K562 (cell line): ENCODE results near the gene STEAP1B. TPM values are rescaled to one million over a fixed set of nuclear protein-coding genes. Genes with fewer than 3 reads are reported as not detected.

Experiments
- ATAC-seq: fragments of 200-7000 bp; cut with Tn5 transposase; 3 replicates; pipeline ENCODE4 v1.9.1; 2020; ENCODE audit warnings: moderate library complexity
- BruUV-seq: library from RNA; stranded (reverse); fragments of 400-500 nt; replicated peaks from 2 replicates; lab custom pipeline; 2021; lab: Mats Ljungman, UMichigan
- CTCF ChIA-PET: fragments of 300-600 bp; formaldehyde crosslinking; extraction: SDS; loops from one replicate; lab custom pipeline; 2021; ENCODE audit warnings: low intra/inter-chr PET ratio; lab: Yijun Ruan, JAX
- POLR2A ChIA-PET: fragments of 300-600, 350-650 bp; sonication (Branson Sonifier 250); formaldehyde crosslinking; extraction: SDS; loops from one replicate; lab custom pipeline; 2021; ENCODE audit warnings: antibody characterized with exemption, inconsistent platforms; lab: Yijun Ruan, JAX
- DNase-seq, 4 experiments: peaks; one replicate each; pipeline versions ENCODE4 v3.0.0 to v3.0.0-alpha.2; 2011 to 2018; ENCODE audit warnings: low spot score in 3 of 4, mixed read lengths in 3 of 4; ENCODE audit errors: extremely low read depth in 1 of 4
- FAIRE-seq: peaks from 2 replicates; lab custom pipeline; 2011; peaks lifted over from hg19 to GRCh38; lab: Jason Lieb, UNC
- H2AFZ ChIP-seq: 2 replicates; pipeline ENCODE4 v1.6.0; 2011; ENCODE audit warnings: low read depth, low read length, control low read depth, inconsistent platforms
- H3K27ac ChIP-seq: fragments of 200-600 bp; 3 replicates; pipeline ENCODE4 v1.8.0; 2011; ENCODE audit warnings: low read depth, mild to moderate bottlenecking, control low read depth, inconsistent platforms, low read length, moderate library complexity, mixed read lengths; ENCODE audit errors: extremely low read depth
- H3K27me3 ChIP-seq, 2 experiments: fragments of 300-600 bp in 1 of 2; 2 replicates in 1 of 2; 3 replicates in 1 of 2; pipeline versions ENCODE4 v1.6.0 to v1.8.0; 2011; ENCODE audit warnings: inconsistent platforms in 2 of 2, low read length in 2 of 2, mild to moderate bottlenecking in 1 of 2, mixed read lengths in 1 of 2, moderate library complexity in 1 of 2; ENCODE audit not compliant: control insufficient read depth in 2 of 2, insufficient read depth in 2 of 2
- H3K36me3 ChIP-seq: fragments of 300-600 bp; 3 replicates; pipeline ENCODE4 v1.8.0; 2011; ENCODE audit warnings: mild to moderate bottlenecking, low read length, inconsistent platforms; ENCODE audit not compliant: control insufficient read depth, insufficient read depth
- H3K4me1 ChIP-seq, 2 experiments: fragments of 200-600 bp in 1 of 2; replicated peaks in 1 of 2; 2 replicates in 1 of 2; 3 replicates in 1 of 2; pipeline versions ENCODE4 v1.5.1 to v1.8.0; 2011; ENCODE audit warnings: inconsistent platforms in 2 of 2, low read length in 2 of 2, mild to moderate bottlenecking in 1 of 2, mixed read lengths in 1 of 2, moderate library complexity in 1 of 2; ENCODE audit not compliant: control insufficient read depth in 2 of 2, insufficient read depth in 2 of 2
- H3K4me2 ChIP-seq: 2 replicates; pipeline ENCODE4 v1.6.1; 2011; ENCODE audit warnings: low read length, control low read depth, inconsistent platforms, mixed read lengths; ENCODE audit not compliant: insufficient read depth
- H3K4me3 ChIP-seq: fragments of 200-600 bp; sonication (generic), shearing (Covaris generic); 2 replicates; pipeline ENCODE4 v1.5.1; 2016; ENCODE audit warnings: control low read depth, inconsistent platforms
- H3K79me2 ChIP-seq: fragments of 200-600 bp; 3 replicates; pipeline ENCODE4 v1.8.0; 2011; ENCODE audit warnings: low read length, inconsistent platforms; ENCODE audit not compliant: control insufficient read depth, insufficient read depth
- H3K9ac ChIP-seq, 2 experiments: 2 replicates each; pipeline versions ENCODE4 v1.6.0 to v1.6.1; 2011; ENCODE audit warnings: low read depth in 2 of 2, low read length in 2 of 2, control low read depth in 1 of 2, inconsistent platforms in 1 of 2, mild to moderate bottlenecking in 1 of 2, mixed read lengths in 1 of 2; ENCODE audit not compliant: insufficient read depth in 1 of 2
- H3K9me1 ChIP-seq: one replicate; pipeline ENCODE4 v1.6.0; 2011; ENCODE audit warnings: inconsistent platforms, mild to moderate bottlenecking, low read length, moderate library complexity; ENCODE audit not compliant: control insufficient read depth, insufficient read depth
- H3K9me3 ChIP-seq: replicated peaks from 2 replicates; pipeline ENCODE4 v1.5.1; 2011; ENCODE audit warnings: low read depth, low read length, inconsistent platforms; ENCODE audit not compliant: control insufficient read depth, insufficient read depth
- H4K20me1 ChIP-seq: replicated peaks from 2 replicates; pipeline ENCODE4 v1.6.1; 2011; ENCODE audit warnings: low read length, inconsistent platforms, mixed read lengths; ENCODE audit not compliant: control insufficient read depth, insufficient read depth
- CCAR2 ChIP-seq: fragments of 200-400 bp; formaldehyde crosslinking; IDR thresholded peaks from 2 replicates; pipeline ENCODE4 v1.6.1; 2017; ENCODE audit warnings: mild to moderate bottlenecking, low read depth, low read length
- CREM ChIP-seq: IDR thresholded peaks from 2 replicates; pipeline ENCODE4 v1.6.1; 2014; ENCODE audit warnings: antibody characterized with exemption, low read depth
- FOXA3 ChIP-seq, 2 experiments: fragments of 450-650 bp in 1 of 2; sonication (generic) in 1 of 2; formaldehyde crosslinking; IDR thresholded peaks in 1 of 2; conservative IDR thresholded peaks in 1 of 2; 2 replicates each; pipeline versions ENCODE4 v1.4.0 to v1.8.0; 2020 to 2022; ENCODE audit warnings: mild to moderate bottlenecking in 2 of 2, missing genetic modification reagents in 1 of 2
- HMGN3 ChIP-seq: IDR thresholded peaks from 2 replicates; pipeline ENCODE4 v1.6.1; 2011; ENCODE audit warnings: borderline replicate concordance, low read depth, mild to moderate bottlenecking, mixed read lengths, low read length; ENCODE audit not compliant: insufficient read length; ENCODE audit errors: extremely low read depth
- L3MBTL2 ChIP-seq: fragments of 450-650 bp; IDR thresholded peaks from 2 replicates; pipeline ENCODE4 v1.6.1; 2016; ENCODE audit warnings: mild to moderate bottlenecking, moderate library complexity
- NCOA6 ChIP-seq: fragments of 450-650 bp; IDR thresholded peaks from 2 replicates; pipeline ENCODE4 v1.6.1; 2017; ENCODE audit warnings: mild to moderate bottlenecking
- NFIC ChIP-seq: fragments of 450-650 bp; IDR thresholded peaks from 2 replicates; pipeline ENCODE4 v1.6.1; 2017; ENCODE audit warnings: mild to moderate bottlenecking, inconsistent platforms
- POLR2H ChIP-seq: IDR thresholded peaks from 2 replicates; pipeline ENCODE4 v1.6.1; 2016; ENCODE audit warnings: missing genetic modification characterization, low read depth, mild to moderate bottlenecking, control low read depth, missing compliant biosample characterization, moderate library complexity
- ZBTB8A ChIP-seq: fragments of 450-650 bp; IDR thresholded peaks from 2 replicates; pipeline ENCODE4 v1.6.1; 2018; ENCODE audit warnings: mild to moderate bottlenecking, moderate library complexity; ENCODE audit not compliant: partially characterized antibody
- ZKSCAN8 ChIP-seq: fragments of 200-800 bp; sonication (Bioruptor generic); IDR thresholded peaks from 2 replicates; pipeline ENCODE4 v1.6.1; 2016; ENCODE audit warnings: missing genetic modification characterization, missing compliant biosample characterization
- ZNF507 ChIP-seq: conservative IDR thresholded peaks from 2 replicates; pipeline ENCODE4 v1.6.1; 2017; ENCODE audit warnings: missing genetic modification characterization, missing compliant biosample characterization
- ZNF589 ChIP-seq: fragments of 200-800 bp; sonication (Bioruptor generic); IDR thresholded peaks from 2 replicates; pipeline ENCODE4 v1.6.1; 2016; ENCODE audit warnings: low read depth, missing genetic modification characterization, missing compliant biosample characterization
- WGBS: fragments of 100-300 bp; shearing (Covaris generic); methylation state at CpG from one replicate; pipeline ENCODE4 v1.1.6; 2016; ENCODE audit warnings: low coverage, mixed read lengths; ENCODE audit not compliant: insufficient coverage; ENCODE audit errors: missing lambda C conversion rate; 5-methylcytosine and 5-hydroxymethylcytosine counted together
- in situ Hi-C: fragments of 300-500 bp; cut with MboI; formaldehyde crosslinking; loops from 4 replicates; pipeline ENCODE4 v1.15.0; 2018; ENCODE audit warnings: inconsistent platforms, mixed read lengths
- intact Hi-C: fragments of 100-400 bp; cut with micrococcal nuclease; formaldehyde crosslinking; loops from 2 replicates; pipeline ENCODE4 v1.14.2; 2022
- polyA plus RNA-seq, 8 experiments: library from polyadenylated mRNA; depleted of rRNA in 4 of 8; stranded (reverse) in 5 of 8; unstranded in 3 of 8; fragments of >200 nt; fragmentation: Nextera tagmentation in 2 of 8; fragmentation: Illumina TruSeq in 1 of 8; extraction: Ambion mirVana in 2 of 8; extraction: Trizol in 1 of 8; gene quantifications; 2 replicates each; pipeline versions ENCODE4 v1.2.1 to v1.2.3, GENCODE V29; 2011 to 2014; ENCODE audit warnings: inconsistent platforms in 1 of 8, missing spikeins in 1 of 8
- total RNA-seq, 7 experiments: library from RNA; depleted of rRNA in 6 of 7; stranded (reverse); fragments of >200 nt in 6 of 7; fragmentation: Illumina TruSeq in 2 of 7; extraction: Trizol in 2 of 7; gene quantifications; 2 replicates each; pipeline versions ENCODE4 v1.2.1 to v1.2.3, GENCODE V29; 2011 to 2021; ENCODE audit warnings: low replicate concordance in 1 of 7
- TF ChIP-seq, protein P1 (sequence below), 2 experiments: fragments of 450-650 bp; IDR thresholded peaks; 2 replicates each; pipeline ENCODE4 v1.6.1; 2018; ENCODE audit warnings: mild to moderate bottlenecking in 2 of 2, low read depth in 1 of 2; ENCODE audit not compliant: partially characterized antibody in 2 of 2
- TF ChIP-seq, protein P2 (sequence below): fragments of 450-650 bp; formaldehyde crosslinking; IDR thresholded peaks from 2 replicates; pipeline ENCODE4 v1.4.0; 2020; ENCODE audit warnings: mild to moderate bottlenecking, mixed read lengths

STEAP1B gene
- total and polyA plus RNA-seq, 9 of the 15 experiments (the other 6 are each of a cell fraction or from before 2014, with no cell fraction given), result 20.0 to 38.5 (median 30.6) TPM

DNA sequence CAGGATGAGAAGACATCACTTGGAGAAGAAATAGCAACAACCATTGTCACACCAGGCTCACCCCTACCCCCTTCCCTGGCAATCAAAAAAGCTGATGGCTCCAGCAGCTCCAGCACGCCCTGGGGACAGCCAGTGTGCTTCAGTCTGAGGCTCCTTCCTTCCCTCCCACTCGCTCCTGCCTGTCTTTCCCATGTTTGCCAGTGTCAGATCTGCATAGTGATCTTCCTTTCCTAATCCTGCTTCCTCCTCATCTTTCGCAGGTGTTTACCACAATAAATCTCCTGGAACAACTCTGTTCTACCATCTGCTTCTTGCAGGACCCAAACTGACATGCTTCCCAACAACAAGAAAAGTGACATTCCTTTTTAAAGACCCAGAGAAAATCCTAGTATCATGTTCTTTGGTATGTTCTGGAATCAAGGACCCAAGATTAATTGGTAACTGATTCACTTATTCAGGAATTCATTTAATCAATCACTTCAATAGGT is 57.1 kb downstream of the STEAP1B start (continued):
- 0 out of 2 replicates have a peak, but pooled peaks have one; percentile 20 for TF ChIP-seq ZNF589 (CRISPR knock-in tag)
- no peak for TF ChIP-seq POLR2H
- TF ChIP-seq, all 486 proteins: peak for 3

DNA sequence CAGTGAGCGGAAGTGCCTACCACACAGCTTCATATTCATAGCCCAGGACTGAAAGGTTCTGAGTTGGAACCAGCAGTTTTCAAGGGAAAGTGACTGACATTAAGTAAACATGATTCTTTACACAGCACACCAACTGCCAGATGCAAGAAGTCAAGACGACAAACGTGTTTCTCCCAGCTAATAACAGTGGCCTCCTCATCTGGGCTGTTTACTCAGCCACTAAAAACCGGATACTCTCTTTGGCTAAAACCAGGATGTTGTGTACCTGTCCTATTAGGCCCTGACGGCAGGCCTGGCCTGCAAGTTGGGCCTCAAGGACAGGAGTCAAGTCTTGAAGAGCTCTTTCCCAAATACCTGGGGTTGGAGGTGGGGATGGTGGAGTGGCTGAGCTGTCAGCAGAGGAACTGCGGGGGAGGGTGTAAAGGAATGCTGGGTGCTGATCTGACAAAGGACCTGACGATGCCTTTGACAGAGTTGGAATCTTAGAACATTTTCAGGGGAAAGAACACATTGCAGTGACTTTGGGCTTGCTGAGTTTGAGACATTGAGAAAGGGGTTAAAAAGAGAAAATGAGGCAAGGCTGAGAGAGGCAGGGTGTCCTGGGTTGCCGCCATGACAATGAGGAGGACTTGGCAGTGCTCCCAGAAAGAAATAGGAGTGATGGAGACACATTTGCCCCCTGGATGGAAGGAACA is 57.7 kb downstream of the STEAP1B start:
- no peak overlapping the region for H3K4me3 ChIP-seq
- no peaks in the 10 kb centered on the region; the same call in 2 of the 3 replicates for H3K36me3 ChIP-seq
- 44% methylated on average over 8 of the region's 8 CpGs for WGBS
- peaks cover 18 to 25% of the 10 kb centered on the region in 2 experiments for H3K4me1 ChIP-seq
- peak overlapping the region; percentile 0; the same call in 1 of the 2 replicates for H3K4me2 ChIP-seq
- H4K20me1 ChIP-seq, result no peaks in the 10 kb centered on the region
- FAIRE-seq (no peak), ATAC-seq (no peak), DNase-seq (no peak)
- intact Hi-C loops (no loop called here), in situ Hi-C loops (no loop called here)
- POLR2A ChIA-PET, result interaction anchor here (0.7 kb wide), 1 partner anchor 1798 kb away, joined by 4 read pairs; no protein-coding TSS in a partner anchor
- 0 out of 3 replicates have a peak overlapping the region, but pooled peaks have one; percentile 16 for H3K27ac ChIP-seq
- H2AFZ ChIP-seq, result peak overlapping the region; percentile 41
- H3K9ac ChIP-seq, result no peak overlapping the region; a peak in 1 of 4 replicates
- H3K79me2 ChIP-seq, result no peaks in the 10 kb centered on the region
- BruUV-seq, result no TSS peak
- no peaks in the 10 kb centered on the region for H3K9me3 ChIP-seq
- CTCF ChIA-PET, result no interaction called here
- H3K9me1 ChIP-seq, result peaks cover 5% of the 10 kb centered on the region
- no peaks in the 10 kb centered on the region for H3K27me3 ChIP-seq
- peak; percentile 15; the same call in 1 of the 2 replicates for TF ChIP-seq NFIC
- no peak for TF ChIP-seq HMGN3
- TF ChIP-seq, protein P1, sequence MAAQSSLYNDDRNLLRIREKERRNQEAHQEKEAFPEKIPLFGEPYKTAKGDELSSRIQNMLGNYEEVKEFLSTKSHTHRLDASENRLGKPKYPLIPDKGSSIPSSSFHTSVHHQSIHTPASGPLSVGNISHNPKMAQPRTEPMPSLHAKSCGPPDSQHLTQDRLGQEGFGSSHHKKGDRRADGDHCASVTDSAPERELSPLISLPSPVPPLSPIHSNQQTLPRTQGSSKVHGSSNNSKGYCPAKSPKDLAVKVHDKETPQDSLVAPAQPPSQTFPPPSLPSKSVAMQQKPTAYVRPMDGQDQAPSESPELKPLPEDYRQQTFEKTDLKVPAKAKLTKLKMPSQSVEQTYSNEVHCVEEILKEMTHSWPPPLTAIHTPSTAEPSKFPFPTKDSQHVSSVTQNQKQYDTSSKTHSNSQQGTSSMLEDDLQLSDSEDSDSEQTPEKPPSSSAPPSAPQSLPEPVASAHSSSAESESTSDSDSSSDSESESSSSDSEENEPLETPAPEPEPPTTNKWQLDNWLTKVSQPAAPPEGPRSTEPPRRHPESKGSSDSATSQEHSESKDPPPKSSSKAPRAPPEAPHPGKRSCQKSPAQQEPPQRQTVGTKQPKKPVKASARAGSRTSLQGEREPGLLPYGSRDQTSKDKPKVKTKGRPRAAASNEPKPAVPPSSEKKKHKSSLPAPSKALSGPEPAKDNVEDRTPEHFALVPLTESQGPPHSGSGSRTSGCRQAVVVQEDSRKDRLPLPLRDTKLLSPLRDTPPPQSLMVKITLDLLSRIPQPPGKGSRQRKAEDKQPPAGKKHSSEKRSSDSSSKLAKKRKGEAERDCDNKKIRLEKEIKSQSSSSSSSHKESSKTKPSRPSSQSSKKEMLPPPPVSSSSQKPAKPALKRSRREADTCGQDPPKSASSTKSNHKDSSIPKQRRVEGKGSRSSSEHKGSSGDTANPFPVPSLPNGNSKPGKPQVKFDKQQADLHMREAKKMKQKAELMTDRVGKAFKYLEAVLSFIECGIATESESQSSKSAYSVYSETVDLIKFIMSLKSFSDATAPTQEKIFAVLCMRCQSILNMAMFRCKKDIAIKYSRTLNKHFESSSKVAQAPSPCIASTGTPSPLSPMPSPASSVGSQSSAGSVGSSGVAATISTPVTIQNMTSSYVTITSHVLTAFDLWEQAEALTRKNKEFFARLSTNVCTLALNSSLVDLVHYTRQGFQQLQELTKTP (IDR thresholded peaks at IDR 0.05; ENCODE audit: low read depth in 1 of 2, partially characterized antibody in 2 of 2), result no peak
- no peak for TF ChIP-seq ZKSCAN8 (CRISPR knock-in tag)
- TF ChIP-seq FOXA3 (CRISPR knock-in tag; conservative IDR thresholded peaks at IDR 0.05 in 1 of 2, IDR thresholded peaks at IDR 0.05 in 1 of 2), result peak; percentile 54 to 83; a peak in 2 of 4 replicates
- TF ChIP-seq, protein P2, sequence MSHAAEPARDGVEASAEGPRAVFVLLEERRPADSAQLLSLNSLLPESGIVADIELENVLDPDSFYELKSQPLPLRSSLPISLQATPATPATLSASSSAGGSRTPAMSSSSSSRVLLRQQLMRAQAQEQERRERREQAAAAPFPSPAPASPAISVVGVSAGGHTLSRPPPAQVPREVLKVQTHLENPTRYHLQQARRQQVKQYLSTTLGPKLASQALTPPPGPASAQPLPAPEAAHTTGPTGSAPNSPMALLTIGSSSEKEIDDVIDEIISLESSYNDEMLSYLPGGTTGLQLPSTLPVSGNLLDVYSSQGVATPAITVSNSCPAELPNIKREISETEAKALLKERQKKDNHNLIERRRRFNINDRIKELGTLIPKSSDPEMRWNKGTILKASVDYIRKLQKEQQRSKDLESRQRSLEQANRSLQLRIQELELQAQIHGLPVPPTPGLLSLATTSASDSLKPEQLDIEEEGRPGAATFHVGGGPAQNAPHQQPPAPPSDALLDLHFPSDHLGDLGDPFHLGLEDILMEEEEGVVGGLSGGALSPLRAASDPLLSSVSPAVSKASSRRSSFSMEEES, result no peak
- TF ChIP-seq ZNF507 (tag), result no peak
- TF ChIP-seq ZBTB8A, result no peak
- no peak for TF ChIP-seq CCAR2
- TF ChIP-seq L3MBTL2, result 0 out of 2 replicates have a peak, but pooled peaks have one; percentile 15
- TF ChIP-seq NCOA6, result no peak
- no peak for TF ChIP-seq POLR2H
- TF ChIP-seq CREM, result 0 out of 2 replicates have a peak, but pooled peaks have one; percentile 12
